Activated naive CD4-positive, alpha-beta T cell treated with anti-CD3 and anti-CD28 coated beads, Interleukin-2, amount 50 U/mL, for 24 hours (primary cell): ENCODE measurements around the gene NPEPPS.

Source experiments
- H3K27ac Mint-ChIP-seq: one replicate; pipeline ENCODE4 v1.8.0; 2021; ENCODE audit warnings: mild to moderate bottlenecking, mixed read lengths
- H3K27me3 Mint-ChIP-seq: one replicate; pipeline ENCODE4 v1.8.0; 2021; ENCODE audit warnings: mixed read lengths
- H3K36me3 Mint-ChIP-seq: one replicate; pipeline ENCODE4 v1.8.0; 2021; ENCODE audit warnings: mixed read lengths
- H3K4me1 Mint-ChIP-seq: one replicate; pipeline ENCODE4 v1.8.0; 2021; ENCODE audit warnings: mixed read lengths
- H3K4me3 Mint-ChIP-seq: one replicate; pipeline ENCODE4 v1.8.0; 2021; ENCODE audit warnings: mild to moderate bottlenecking, mixed read lengths
- H3K9me3 Mint-ChIP-seq: one replicate; pipeline ENCODE4 v1.8.0; 2021; ENCODE audit warnings: mixed read lengths

The NPEPPS gene

GRCh38 chr17:47611372-47612350 lies 80.8 kb downstream of the NPEPPS start:
- Mint-ChIP-seq H3K9me3 (no peaks in the 10 kb centered on the region), H3K27ac (no peak overlapping the region), H3K4me3 (no peak overlapping the region), H3K36me3 (peaks cover 12% of the 10 kb centered on the region), H3K27me3 (no peaks in the 10 kb centered on the region), H3K4me1 (peaks cover 12% of the 10 kb centered on the region)

- Mint-ChIP-seq H3K4me3 (no peak overlapping the region), H3K27ac (no peak overlapping the region), H3K36me3 (peaks cover 14% of the 10 kb centered on the region), H3K27me3 (no peaks in the 10 kb centered on the region), H3K9me3 (no peaks in the 10 kb centered on the region), H3K4me1 (peaks cover 15% of the 10 kb centered on the region)
Measured at GRCh38 chr17:47615766-47616424, 85.0 kb downstream of the NPEPPS start.

GRCh38 chr17:47618410-47618809 lies 87.5 kb downstream of the NPEPPS start:
- H3K9me3 Mint-ChIP-seq = no peaks in the 10 kb centered on the region
- H3K27me3 Mint-ChIP-seq = no peaks in the 10 kb centered on the region
- H3K4me1 Mint-ChIP-seq = peaks cover 21% of the 10 kb centered on the region
- H3K27ac Mint-ChIP-seq = no peak overlapping the region
- no peak overlapping the region for H3K4me3 Mint-ChIP-seq
- peaks cover 14% of the 10 kb centered on the region for H3K36me3 Mint-ChIP-seq

- peaks cover 19% of the 10 kb centered on the region for H3K4me1 Mint-ChIP-seq
- no peaks in the 10 kb centered on the region for H3K9me3 Mint-ChIP-seq
- H3K36me3 Mint-ChIP-seq = peaks cover 14% of the 10 kb centered on the region
- H3K27ac Mint-ChIP-seq = peak overlapping the region; percentile 88
- H3K27me3 Mint-ChIP-seq = no peaks in the 10 kb centered on the region
- H3K4me3 Mint-ChIP-seq = peak overlapping the region; percentile 35
Measured at GRCh38 chr17:47620503-47621245, 89.8 kb downstream of the NPEPPS start.

- peaks cover 15% of the 10 kb centered on the region for H3K4me1 Mint-ChIP-seq
- H3K27me3 Mint-ChIP-seq = no peaks in the 10 kb centered on the region
- no peak overlapping the region for H3K4me3 Mint-ChIP-seq
- H3K27ac Mint-ChIP-seq = peak overlapping the region; percentile 88
- peaks cover 11% of the 10 kb centered on the region for H3K36me3 Mint-ChIP-seq
- H3K9me3 Mint-ChIP-seq = no peaks in the 10 kb centered on the region
Measured at GRCh38 chr17:47621293-47622179, 90.6 kb downstream of the NPEPPS start.

GRCh38 chr17:47622180-47622549 lies 91.3 kb downstream of the NPEPPS start:
- Mint-ChIP-seq H3K9me3 (no peaks in the 10 kb centered on the region), H3K4me1 (peaks cover 15% of the 10 kb centered on the region), H3K27me3 (no peaks in the 10 kb centered on the region), H3K4me3 (no peak overlapping the region), H3K27ac (no peak overlapping the region), H3K36me3 (peaks cover 11% of the 10 kb centered on the region)

GRCh38 chr17:47624727-47625068 lies 93.8 kb downstream of the NPEPPS start:
- no peaks in the 10 kb centered on the region for H3K27me3 Mint-ChIP-seq
- peak overlapping the region; percentile 26 for H3K27ac Mint-ChIP-seq
- H3K36me3 Mint-ChIP-seq = peaks cover 7% of the 10 kb centered on the region
- H3K4me1 Mint-ChIP-seq = peaks cover 15% of the 10 kb centered on the region
- H3K4me3 Mint-ChIP-seq = no peak overlapping the region
- no peaks in the 10 kb centered on the region for H3K9me3 Mint-ChIP-seq

- Mint-ChIP-seq H3K27me3 (no peaks in the 10 kb centered on the region), H3K27ac (no peak overlapping the region), H3K36me3 (peaks cover 5% of the 10 kb centered on the region), H3K4me1 (no peaks in the 10 kb centered on the region), H3K9me3 (no peaks in the 10 kb centered on the region), H3K4me3 (no peak overlapping the region)
Measured at GRCh38 chr17:47628014-47628566, 97.2 kb downstream of the NPEPPS start.

- H3K4me1 Mint-ChIP-seq = no peaks in the 10 kb centered on the region
- H3K36me3 Mint-ChIP-seq = peaks cover 3% of the 10 kb centered on the region
- H3K27ac Mint-ChIP-seq = no peak overlapping the region
- no peaks in the 10 kb centered on the region for H3K9me3 Mint-ChIP-seq
- H3K27me3 Mint-ChIP-seq = no peaks in the 10 kb centered on the region
- H3K4me3 Mint-ChIP-seq = no peak overlapping the region
Measured at GRCh38 chr17:47629826-47630225, 98.9 kb downstream of the NPEPPS start.

GRCh38 chr17:47630614-47631013 lies 99.7 kb downstream of the NPEPPS start:
- Mint-ChIP-seq H3K9me3 (no peaks in the 10 kb centered on the region), H3K4me3 (no peak overlapping the region), H3K36me3 (peaks cover 3% of the 10 kb centered on the region), H3K27ac (no peak overlapping the region), H3K4me1 (no peaks in the 10 kb centered on the region), H3K27me3 (no peaks in the 10 kb centered on the region)

GRCh38 chr17:47632991-47633390 lies 102.1 kb downstream of the NPEPPS start:
- Mint-ChIP-seq H3K4me1 (peaks cover 6% of the 10 kb centered on the region), H3K4me3 (no peak overlapping the region), H3K9me3 (no peaks in the 10 kb centered on the region), H3K27me3 (no peaks in the 10 kb centered on the region), H3K36me3 (peaks cover 3% of the 10 kb centered on the region), H3K27ac (no peak overlapping the region)

- H3K36me3 Mint-ChIP-seq = peaks cover 3% of the 10 kb centered on the region
- peaks cover 6% of the 10 kb centered on the region for H3K4me1 Mint-ChIP-seq
- no peaks in the 10 kb centered on the region for H3K9me3 Mint-ChIP-seq
- H3K27me3 Mint-ChIP-seq = no peaks in the 10 kb centered on the region
- no peak overlapping the region for H3K4me3 Mint-ChIP-seq
- H3K27ac Mint-ChIP-seq = no peak overlapping the region
Measured at GRCh38 chr17:47633996-47634395, 103.1 kb downstream of the NPEPPS start.

GRCh38 chr17:47634870-47635269 lies 104.0 kb downstream of the NPEPPS start:
- Mint-ChIP-seq H3K4me3 (no peak overlapping the region), H3K36me3 (peaks cover 2% of the 10 kb centered on the region), H3K27ac (no peak overlapping the region), H3K4me1 (peaks cover 6% of the 10 kb centered on the region), H3K27me3 (no peaks in the 10 kb centered on the region), H3K9me3 (no peaks in the 10 kb centered on the region)

GRCh38 chr17:47635734-47636133 lies 104.8 kb downstream of the NPEPPS start:
- Mint-ChIP-seq H3K27ac (no peak overlapping the region), H3K9me3 (no peaks in the 10 kb centered on the region), H3K4me1 (peaks cover 6% of the 10 kb centered on the region), H3K4me3 (no peak overlapping the region), H3K27me3 (no peaks in the 10 kb centered on the region), H3K36me3 (peaks cover 2% of the 10 kb centered on the region)
